ENCODE measurements around the gene LAMB1.
"Not testable (repeated sequence)": the region's sequence is repeated elsewhere in the genome, so short reads cannot be mapped to it uniquely, and the experiment has no call there.

Gene LAMB1

GRCh38 chr7:107946451-107946850 lies 56.5 kb downstream of the LAMB1 start:
- no peak for DNase-seq

DNA sequence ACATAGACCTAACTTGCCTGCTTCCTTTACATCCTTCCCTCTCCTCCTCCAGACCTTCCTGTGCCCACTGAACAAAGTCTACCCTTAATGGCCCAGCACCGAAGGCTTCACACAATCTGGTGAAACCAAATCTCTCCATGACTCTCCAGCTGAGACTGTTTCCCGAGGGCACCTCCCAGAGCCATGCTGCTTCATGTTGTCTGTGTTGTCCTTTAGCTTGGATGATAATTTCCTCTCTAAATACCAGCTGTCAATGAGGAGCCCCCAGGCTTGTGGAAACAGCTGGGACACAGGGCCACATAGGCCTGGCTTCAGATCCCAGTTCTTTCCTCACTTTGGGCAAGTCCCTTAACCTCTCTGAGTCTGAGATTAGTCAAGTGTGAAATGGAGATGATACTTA lies 57.6 kb downstream of the LAMB1 start:
- DNase-seq = no peak

DNA sequence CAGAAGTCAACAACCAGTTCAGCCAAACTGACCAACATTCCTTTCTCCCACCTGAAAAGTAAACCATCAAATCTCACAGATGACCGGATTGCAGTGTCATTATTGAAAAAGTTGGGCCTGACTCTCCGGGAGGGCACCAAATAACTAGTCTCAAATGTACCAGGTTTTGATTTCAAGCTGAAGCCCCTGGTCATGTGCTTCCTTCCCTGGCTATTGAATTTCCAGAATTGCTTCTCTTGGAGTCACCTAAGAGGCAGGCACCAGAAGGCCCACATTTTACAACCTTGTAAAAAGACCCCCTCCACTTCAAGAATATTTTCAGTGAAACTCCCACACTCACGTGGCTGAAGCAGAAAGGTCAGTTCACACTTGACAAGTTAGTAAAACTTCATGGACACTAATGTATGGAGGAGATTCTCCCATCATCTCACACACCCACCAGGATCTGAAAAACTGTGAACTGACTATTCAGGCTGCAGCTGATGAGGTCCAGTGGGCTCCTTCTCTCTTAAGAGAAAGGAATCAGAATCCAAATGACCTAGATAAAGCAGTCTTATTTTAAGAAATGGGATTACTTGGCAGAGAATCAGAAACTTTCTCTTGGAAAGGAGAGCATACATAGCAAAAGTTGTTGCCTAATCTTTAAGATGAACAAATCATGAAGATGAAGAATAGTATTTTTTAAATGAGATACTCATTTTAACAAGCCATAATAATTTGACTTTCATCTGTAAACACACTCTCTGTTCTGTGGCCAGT lies 58.4 kb downstream of the LAMB1 start:
- DNase-seq = no peak

DNA sequence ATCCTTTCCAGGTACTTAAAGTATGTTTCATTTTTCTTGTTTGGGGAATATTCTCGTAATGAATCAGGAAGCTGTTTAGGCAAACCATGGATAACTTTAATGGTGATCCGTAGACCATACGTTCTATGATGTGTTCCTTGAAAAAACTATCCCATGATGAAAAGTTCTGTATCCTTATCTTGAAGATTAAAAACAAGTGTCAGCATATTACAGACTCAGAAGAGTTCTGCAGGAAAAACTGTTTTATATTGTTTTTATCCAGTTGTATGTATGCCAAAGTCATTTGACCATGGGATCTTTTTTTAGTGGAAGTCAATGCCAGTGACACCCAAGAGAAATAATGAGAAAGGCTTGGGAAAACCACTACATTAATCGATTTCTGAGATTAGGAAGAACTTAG lies 59.9 kb downstream of the LAMB1 start:
- DNase-seq = no peak

- no peak for DNase-seq
Measured at GRCh38 chr7:107940951-107941350, 62.0 kb downstream of the LAMB1 start.

DNA sequence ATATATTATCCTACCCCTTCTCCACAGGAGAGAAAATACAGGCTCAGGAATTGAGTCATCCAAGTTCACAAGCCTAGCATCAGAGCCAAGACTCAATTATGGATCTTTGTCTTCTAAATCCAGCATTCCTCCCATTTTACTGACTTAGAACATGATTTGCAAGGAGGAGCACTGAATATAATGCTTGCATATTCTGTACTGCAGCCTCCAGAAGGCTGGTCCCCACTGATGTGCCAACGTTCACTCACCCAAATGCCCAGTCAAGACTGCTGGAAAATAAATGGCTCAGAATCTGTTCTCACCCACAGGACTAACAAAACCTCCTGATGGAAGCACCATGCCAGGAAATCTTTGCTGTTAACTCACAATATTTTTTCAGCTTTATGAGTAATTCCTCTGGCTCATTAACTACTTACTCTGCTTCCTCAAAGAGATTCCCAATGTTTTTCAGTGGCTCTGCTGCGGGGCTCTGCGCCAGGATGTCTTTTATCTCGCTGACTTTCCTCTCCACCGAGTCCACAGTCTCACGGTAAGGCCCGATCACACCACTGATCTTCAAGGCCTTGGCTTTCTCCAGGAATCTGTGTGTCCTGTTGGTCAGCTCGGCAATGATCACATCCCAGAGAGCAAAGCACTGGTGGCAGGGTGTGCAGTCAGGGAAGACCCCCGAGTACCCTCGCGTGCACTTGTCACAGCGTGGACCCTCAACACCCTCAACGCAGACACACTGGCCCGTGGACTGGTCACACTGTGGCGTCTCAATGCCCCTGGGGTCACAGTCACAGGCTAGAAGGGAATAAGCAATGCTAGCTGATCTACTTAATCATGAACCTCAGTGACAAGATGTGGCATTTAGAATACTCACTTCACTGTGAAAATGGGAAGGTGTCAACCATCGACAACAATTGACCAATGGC lies 63.1 kb downstream of the LAMB1 start:
- no peak for DNase-seq

DNA sequence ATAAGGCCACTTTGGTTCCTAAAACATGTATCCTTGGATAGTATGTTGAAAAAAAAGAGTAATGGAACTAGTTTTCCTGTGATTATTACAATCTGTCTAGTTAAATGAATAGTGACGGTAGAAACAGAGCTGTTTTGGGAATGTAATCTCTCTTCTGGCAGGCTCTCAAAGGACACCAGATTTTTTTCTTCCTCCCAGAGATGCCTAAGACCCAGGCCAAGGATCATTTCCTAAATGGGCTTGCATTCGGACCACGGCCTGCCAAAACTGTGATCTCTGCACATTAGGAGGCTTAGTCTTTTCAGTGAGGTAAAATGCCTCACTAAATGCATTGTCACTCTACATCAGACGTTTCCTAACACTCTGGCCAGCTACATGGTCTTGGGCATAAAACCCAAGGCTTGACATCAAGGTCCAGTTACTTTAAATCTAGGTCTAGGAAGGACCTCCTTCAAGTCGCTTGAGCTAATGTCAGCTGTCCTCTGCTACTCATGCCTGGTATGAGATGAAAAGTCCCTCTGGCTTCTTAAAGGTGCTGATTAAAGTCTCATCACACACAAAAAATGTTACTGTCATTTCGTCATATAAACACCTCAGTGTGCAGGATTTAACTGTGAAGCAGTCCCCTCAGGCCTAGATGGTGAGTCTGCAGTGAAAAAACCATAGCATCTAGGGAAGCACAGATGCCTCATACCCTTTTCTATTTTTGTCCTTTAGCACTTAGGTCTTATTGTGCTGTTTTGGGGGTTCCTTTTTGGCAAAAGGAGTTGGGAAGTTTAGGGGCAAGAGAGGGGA lies 64.3 kb downstream of the LAMB1 start:
- DNase-seq = no peak

- DNase-seq = no peak
Measured at GRCh38 chr7:107937531-107937930, 65.4 kb downstream of the LAMB1 start.

GRCh38 chr7:107936312-107936711 lies 66.6 kb downstream of the LAMB1 start:
- no peak for DNase-seq

GRCh38 chr7:107934991-107935770 lies 67.8 kb downstream of the LAMB1 start:
- DNase-seq = no peak

GRCh38 chr7:107933386-107934013 lies 69.5 kb downstream of the LAMB1 start:
- DNase-seq = no peak

GRCh38 chr7:107932805-107933204 lies 70.2 kb downstream of the LAMB1 start:
- DNase-seq = no peak

GRCh38 chr7:107931740-107932515 lies 71.0 kb downstream of the LAMB1 start:
- no peak for DNase-seq

- no peak for DNase-seq
Measured at GRCh38 chr7:107926481-107926880, 76.5 kb downstream of the LAMB1 start.

DNA sequence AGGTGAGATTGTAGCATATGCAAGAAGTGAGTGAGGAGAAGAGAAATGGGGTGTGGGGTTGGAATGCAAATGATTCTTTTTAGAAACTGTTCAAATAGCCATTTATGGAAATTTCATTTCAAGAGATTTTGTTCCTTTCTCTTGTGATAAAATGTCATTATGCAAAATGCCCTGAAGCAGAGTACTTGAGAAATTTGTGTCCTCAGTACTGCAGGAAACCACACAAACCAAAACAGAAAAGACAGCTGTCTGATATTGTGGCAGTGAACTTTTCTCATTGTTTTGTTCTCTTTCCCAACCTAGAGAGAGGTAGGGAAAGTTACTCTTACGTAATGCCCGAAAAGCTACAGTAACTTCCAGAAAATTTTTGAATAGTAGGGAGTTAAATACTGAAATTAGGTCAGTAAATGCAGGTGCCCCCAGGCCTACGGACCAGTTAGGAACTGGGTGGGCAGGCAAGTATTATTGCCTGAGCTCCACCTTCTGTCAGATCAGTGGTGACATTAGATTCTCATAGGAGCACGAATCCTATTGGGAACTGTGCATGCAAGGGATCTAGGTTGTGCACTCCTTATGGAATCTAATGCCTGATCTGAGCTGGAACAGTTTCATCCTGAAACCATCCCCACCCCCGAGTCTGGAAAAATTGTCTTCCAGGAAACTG lies 78.0 kb downstream of the LAMB1 start:
- DNase-seq = no peak

GRCh38 chr7:107922886-107923285 lies 80.1 kb downstream of the LAMB1 start:
- no peak for DNase-seq

- not testable (repeated sequence) for DNase-seq
Measured at GRCh38 chr7:107921826-107922225, 81.1 kb downstream of the LAMB1 start.

DNA sequence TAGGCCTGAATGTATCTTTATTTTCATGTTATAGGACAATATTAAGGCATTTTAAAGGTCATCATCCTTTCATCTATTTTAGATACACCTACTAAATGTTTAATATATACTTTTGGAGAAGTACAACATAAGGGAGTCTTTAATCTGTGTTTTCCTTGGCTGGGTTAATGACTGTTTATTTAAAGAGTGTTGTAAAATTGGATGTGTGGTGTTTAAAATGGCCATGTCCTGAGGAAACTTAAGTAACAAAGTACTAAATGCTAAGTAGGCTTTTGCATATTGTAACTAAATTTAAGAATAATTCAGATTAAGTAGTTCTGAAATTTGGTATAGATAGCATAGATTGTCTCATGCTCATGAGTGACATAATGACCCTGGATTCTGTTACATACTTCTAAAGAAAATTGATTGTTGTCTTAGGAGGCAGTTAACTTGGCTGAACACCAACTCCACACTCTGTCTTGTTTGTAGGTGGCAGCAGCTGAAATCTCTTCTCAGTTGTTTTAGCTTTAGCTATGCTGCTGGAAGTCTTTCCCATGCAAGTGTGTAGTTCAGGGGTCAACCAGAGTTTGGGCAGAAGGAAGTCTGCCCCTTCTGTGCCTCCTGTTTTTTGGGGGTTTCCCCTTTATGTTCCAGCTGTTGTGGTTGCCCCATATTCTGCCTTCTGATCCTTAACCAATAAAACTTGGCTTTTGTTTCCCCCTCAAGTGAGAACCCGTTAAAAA lies 82.8 kb downstream of the LAMB1 start:
- no peak for DNase-seq

- no peak for DNase-seq
Measured at GRCh38 chr7:107918948-107919347, 84.0 kb downstream of the LAMB1 start.
